ENCODE measurements around the gene METRNL.

METRNL gene

GRCh38 chr17:83081684-83082201 lies 2.3 kb downstream of the METRNL start:
- FAIRE-seq, result no peak

- FAIRE-seq, result no peak
Observed at GRCh38 chr17:83082424-83082823, 3.0 kb downstream of the METRNL start.

GRCh38 chr17:83082909-83083367 lies 3.5 kb downstream of the METRNL start:
- FAIRE-seq, result no peak

- FAIRE-seq, result peak; percentile 81
Observed at GRCh38 chr17:83083368-83084201, 4.2 kb downstream of the METRNL start.

GRCh38 chr17:83084214-83084613 lies 4.8 kb downstream of the METRNL start:
- FAIRE-seq, result no peak

- no peak for FAIRE-seq
Observed at GRCh38 chr17:83084621-83085056, 5.2 kb downstream of the METRNL start.

- no peak for FAIRE-seq
Observed at GRCh38 chr17:83085103-83085502, 5.7 kb downstream of the METRNL start.

GRCh38 chr17:83085526-83086198 lies 6.3 kb downstream of the METRNL start:
- no peak for FAIRE-seq

- FAIRE-seq, result no peak
Observed at GRCh38 chr17:83086199-83086880, 6.9 kb downstream of the METRNL start.

GRCh38 chr17:83086907-83087787 lies 7.7 kb downstream of the METRNL start:
- FAIRE-seq, result no peak

GRCh38 chr17:83087788-83088360 lies 8.5 kb downstream of the METRNL start:
- no peak for FAIRE-seq

- FAIRE-seq, result no peak
Observed at GRCh38 chr17:83088451-83088850, 9.0 kb downstream of the METRNL start.

- no peak for FAIRE-seq
Observed at GRCh38 chr17:83088909-83089308, 9.5 kb downstream of the METRNL start.

GRCh38 chr17:83089328-83090132 lies 10.1 kb downstream of the METRNL start:
- no peak for FAIRE-seq

GRCh38 chr17:83090444-83091256 lies 11.2 kb downstream of the METRNL start:
- FAIRE-seq, result no peak

- FAIRE-seq, result no peak
Observed at GRCh38 chr17:83091257-83092141, 12.1 kb downstream of the METRNL start.

- no peak for FAIRE-seq
Observed at GRCh38 chr17:83092186-83092585, 12.8 kb downstream of the METRNL start.

GRCh38 chr17:83092931-83093330 lies 13.5 kb downstream of the METRNL start:
- FAIRE-seq, result no peak

GRCh38 chr17:83093506-83093905 lies 14.1 kb downstream of the METRNL start:
- no peak for FAIRE-seq

All from endometrium (tissue), 2 donors.